H1 (cell line): Measurements from ENCODE around the gene CLDN16. TPM values are rescaled to one million over a fixed set of nuclear protein-coding genes. Genes with fewer than 3 reads are reported as not detected.
A peak's percentile ranks its signal among the peaks of the same experiment; 100 is the strongest.

Experiments used
- CTCF ChIA-PET: fragments of 300-600 bp; sonication (Branson Sonifier 250); formaldehyde crosslinking; loops from one replicate; lab custom pipeline; 2021; ENCODE audit not compliant: partially characterized antibody; lab: Charles Lee
- POLR2A ChIA-PET: fragments of 300-600 bp; sonication (Branson Sonifier 250); formaldehyde crosslinking; loops from one replicate; lab custom pipeline; 2021; ENCODE audit warnings: inconsistent platforms; ENCODE audit not compliant: partially characterized antibody; lab: Charles Lee
- DNase-seq, 2 experiments: peaks; one replicate each; pipeline versions ENCODE4 v3.0.0 to v3.0.0-alpha.2; 2010 to 2022; ENCODE audit warnings: low spot score in 2 of 2, low read depth in 1 of 2, mixed read lengths in 1 of 2
- FAIRE-seq: peaks from 2 replicates; lab custom pipeline; 2011; peaks lifted over from hg19 to GRCh38; lab: Jason Lieb, UNC
- H2AFZ ChIP-seq: 2 replicates; pipeline ENCODE4 v1.8.1; 2012; ENCODE audit warnings: low read length, inconsistent platforms
- H2AK5ac ChIP-seq: 2 replicates; pipeline ENCODE4 v1.6.1; 2013; ENCODE audit warnings: low read depth, low read length
- H2BK120ac ChIP-seq: replicated peaks from 2 replicates; pipeline ENCODE3; 2013; ENCODE audit warnings: low read depth, low read length, inconsistent platforms
- H2BK12ac ChIP-seq: 2 replicates; pipeline ENCODE4 v1.6.1; 2013; ENCODE audit warnings: low read depth, low read length
- H2BK15ac ChIP-seq: 2 replicates; pipeline ENCODE4 v1.6.1; 2013; ENCODE audit warnings: low read length
- H2BK20ac ChIP-seq: 2 replicates; pipeline ENCODE4 v1.6.1; 2013; ENCODE audit warnings: low read length
- H2BK5ac ChIP-seq: 2 replicates; pipeline ENCODE4 v1.6.1; 2013; ENCODE audit warnings: low read depth, low read length
- H3K14ac ChIP-seq: 2 replicates; pipeline ENCODE4 v1.6.1; 2013; ENCODE audit warnings: inconsistent platforms; ENCODE audit not compliant: insufficient read length
- H3K18ac ChIP-seq: 2 replicates; pipeline ENCODE4 v1.6.1; 2013; ENCODE audit warnings: low read length; ENCODE audit errors: extremely low read depth
- H3K23ac ChIP-seq: 2 replicates; pipeline ENCODE4 v1.6.1; 2013; ENCODE audit warnings: inconsistent platforms; ENCODE audit not compliant: insufficient read length
- H3K23me2 ChIP-seq: 2 replicates; pipeline ENCODE4 v1.6.1; 2013; ENCODE audit warnings: low read depth, low read length
- H3K27ac ChIP-seq: 2 replicates; pipeline ENCODE4 v1.6.1; 2011; ENCODE audit warnings: low read depth, low read length, inconsistent platforms
- H3K27me3 ChIP-seq, 4 experiments: replicated peaks in 1 of 4; 1 replicate in 1 of 4; 2 replicates in 3 of 4; pipeline versions ENCODE4 v1.6.1 to v1.8.1; 2011 to 2013; ENCODE audit warnings: low read length in 3 of 4, mild to moderate bottlenecking in 3 of 4, inconsistent platforms in 2 of 4, mixed read lengths in 2 of 4, moderate library complexity in 1 of 4; ENCODE audit not compliant: control insufficient read depth in 3 of 4, insufficient read depth in 3 of 4; ENCODE audit errors: extremely low read depth in 1 of 4
- H3K36me3 ChIP-seq, 4 experiments: 2 replicates each; pipeline versions ENCODE4 v1.6.1 to v1.8.1; 2011 to 2013; ENCODE audit warnings: mild to moderate bottlenecking in 4 of 4, low read length in 3 of 4, moderate library complexity in 2 of 4, control low read depth in 1 of 4, inconsistent platforms in 1 of 4; ENCODE audit not compliant: insufficient read depth in 4 of 4, control insufficient read depth in 2 of 4
- H3K4ac ChIP-seq: replicated peaks from 2 replicates; pipeline ENCODE3; 2013; ENCODE audit warnings: low read length, low read depth, mixed read lengths, inconsistent platforms; ENCODE audit not compliant: insufficient read length
- H3K4me1 ChIP-seq, 4 experiments: replicated peaks in 1 of 4; 1 replicate in 1 of 4; 2 replicates in 3 of 4; pipeline versions ENCODE4 v1.6.1 to v1.8.1; 2011 to 2013; ENCODE audit warnings: low read length in 3 of 4, inconsistent platforms in 2 of 4, mixed read lengths in 1 of 4; ENCODE audit not compliant: insufficient read depth in 4 of 4, control insufficient read depth in 3 of 4
- H3K4me2 ChIP-seq, 2 experiments: 2 replicates each; pipeline versions ENCODE4 v1.6.1 to v1.8.1; 2011 to 2013; ENCODE audit warnings: low read depth in 2 of 2, low read length in 2 of 2, control low read depth in 1 of 2, inconsistent platforms in 1 of 2, mild to moderate bottlenecking in 1 of 2; ENCODE audit not compliant: insufficient read depth in 1 of 2
- H3K4me3 ChIP-seq, 4 experiments: fragments of 200-600, 300-600 bp in 1 of 4; sonication (generic), shearing (Covaris generic), sonication (Bioruptor Twin) in 1 of 4; 2 replicates each; pipeline versions ENCODE4 v1.5.1 to v1.8.1; 2011 to 2016; ENCODE audit warnings: low read length in 4 of 4, low read depth in 3 of 4, control low read depth in 2 of 4, inconsistent platforms in 2 of 4, mild to moderate bottlenecking in 2 of 4, mixed read lengths in 1 of 4, moderate library complexity in 1 of 4; ENCODE audit not compliant: insufficient read depth in 2 of 4; ENCODE audit errors: extremely low read depth in 1 of 4
- H3K56ac ChIP-seq: replicated peaks from 2 replicates; pipeline ENCODE3; 2013; ENCODE audit warnings: low read depth, mild to moderate bottlenecking, mixed read lengths, low read length, inconsistent platforms; ENCODE audit not compliant: insufficient read length
- H3K79me1 ChIP-seq: 2 replicates; pipeline ENCODE4 v1.6.1; 2013; ENCODE audit warnings: low read depth, low read length, control low read depth
- H3K79me2 ChIP-seq, 2 experiments: 2 replicates each; pipeline versions ENCODE4 v1.6.1 to v1.8.1; 2012 to 2013; ENCODE audit warnings: low read length in 2 of 2, mild to moderate bottlenecking in 2 of 2, inconsistent platforms in 1 of 2; ENCODE audit not compliant: insufficient read depth in 2 of 2, control insufficient read depth in 1 of 2
- H3K9ac ChIP-seq, 4 experiments: replicated peaks in 1 of 4; 1 replicate in 1 of 4; 2 replicates in 3 of 4; pipeline versions ENCODE4 v1.6.1 to v1.8.1; 2011 to 2013; ENCODE audit warnings: low read depth in 3 of 4, low read length in 3 of 4, control low read depth in 2 of 4, mild to moderate bottlenecking in 2 of 4, moderate library complexity in 2 of 4, inconsistent platforms in 1 of 4; ENCODE audit errors: extremely low read depth in 1 of 4
- H3K9me3 ChIP-seq, 2 experiments: 2 replicates each; pipeline versions ENCODE4 v1.6.1 to v1.8.1; 2012 to 2013; ENCODE audit warnings: mild to moderate bottlenecking in 2 of 2, moderate library complexity in 2 of 2, control low read depth in 1 of 2, inconsistent platforms in 1 of 2, low read depth in 1 of 2, low read length in 1 of 2, mixed read lengths in 1 of 2; ENCODE audit not compliant: insufficient read depth in 2 of 2
- H4K20me1 ChIP-seq, 2 experiments: replicated peaks in 1 of 2; 2 replicates each; pipeline versions ENCODE3 to v1.8.1; 2011 to 2013; ENCODE audit warnings: inconsistent platforms in 2 of 2, low read length in 2 of 2, mild to moderate bottlenecking in 1 of 2; ENCODE audit not compliant: insufficient read depth in 2 of 2, control insufficient read depth in 1 of 2
- H4K5ac ChIP-seq: 2 replicates; pipeline ENCODE4 v1.6.1; 2013; ENCODE audit warnings: low read length, low read depth, mixed read lengths, inconsistent platforms; ENCODE audit not compliant: insufficient read length
- H4K8ac ChIP-seq: 2 replicates; pipeline ENCODE4 v1.8.0; 2013; ENCODE audit warnings: mild to moderate bottlenecking, moderate library complexity, low read length, inconsistent platforms; ENCODE audit not compliant: insufficient read depth; ENCODE audit errors: extremely low read depth
- H4K91ac ChIP-seq: replicated peaks from 2 replicates; pipeline ENCODE3; 2013; ENCODE audit warnings: low read length, mixed read lengths, inconsistent platforms; ENCODE audit not compliant: insufficient read length
- CHD1 ChIP-seq: IDR thresholded peaks from 2 replicates; pipeline ENCODE4 v1.6.1; 2012; ENCODE audit warnings: low read depth, low read length, improper control_type of control experiment
- GABPA ChIP-seq: IDR thresholded peaks from 2 replicates; pipeline ENCODE4 v1.6.1; 2011; ENCODE audit warnings: mild to moderate bottlenecking, low read length, moderate library complexity, borderline replicate concordance; ENCODE audit not compliant: insufficient read depth
- HDAC2 ChIP-seq, 2 experiments: fragments of 300-600 bp in 1 of 2; sonication (generic) in 1 of 2; IDR thresholded peaks; 2 replicates each; pipeline ENCODE4 v1.6.1; 2011 to 2012; ENCODE audit warnings: low read depth in 2 of 2, low read length in 2 of 2, mild to moderate bottlenecking in 2 of 2, moderate library complexity in 2 of 2, borderline replicate concordance in 1 of 2, inconsistent platforms in 1 of 2
- JUN ChIP-seq: IDR thresholded peaks from 2 replicates; pipeline ENCODE4 v1.6.1; 2011; ENCODE audit warnings: low read depth, mild to moderate bottlenecking, improper control_type of control experiment, low read length
- RAD21 ChIP-seq, 2 experiments: IDR thresholded peaks in 1 of 2; conservative IDR thresholded peaks in 1 of 2; 2 replicates each; pipeline ENCODE4 v1.6.1; 2011; ENCODE audit warnings: low read depth in 2 of 2, low read length in 2 of 2, improper control_type of control experiment in 1 of 2, inconsistent platforms in 1 of 2, mild to moderate bottlenecking in 1 of 2, moderate library complexity in 1 of 2
- RNF2 ChIP-seq: fragments of 200-900, 300-1000 bp; sonication (generic); IDR thresholded peaks from 2 replicates; pipeline ENCODE4 v1.7.1; 2016; ENCODE audit warnings: borderline replicate concordance, low read depth, mild to moderate bottlenecking, antibody characterized with exemption, low read length; ENCODE audit not compliant: poor library complexity, severe bottlenecking; ENCODE audit errors: missing control alignments
- TCF12 ChIP-seq: IDR thresholded peaks from 2 replicates; pipeline ENCODE4 v1.6.1; 2011; ENCODE audit warnings: low read depth, mild to moderate bottlenecking, low read length
- WGBS, 2 experiments: shearing (Covaris generic) in 1 of 2; methylation state at CpG; one replicate each; pipeline versions ENCODE4 v1.1.6 to v1.1.7; 2013 to 2015; ENCODE audit warnings: low lambda C conversion rate in 2 of 2, mixed read lengths in 2 of 2, inconsistent platforms in 1 of 2, low coverage in 1 of 2, missing lambda C conversion rate in 1 of 2; ENCODE audit not compliant: insufficient replicate concordance in 2 of 2, insufficient coverage in 1 of 2, insufficient read length in 1 of 2; ENCODE audit errors: extremely low coverage in 1 of 2, missing lambda C conversion rate in 1 of 2; 5-methylcytosine and 5-hydroxymethylcytosine counted together
- polyA plus RNA-seq, 7 experiments: library from polyadenylated mRNA; depleted of rRNA in 3 of 7; stranded (reverse) in 5 of 7; unstranded in 2 of 7; fragments of >200 nt in 5 of 7; fragments of 200-250 nt in 2 of 7; gene quantifications; 1 replicate in 5 of 7; 2 replicates in 1 of 7; 4 replicates in 1 of 7; pipeline versions ENCODE4 v1.2.1 to v1.2.3, GENCODE V29; 2011 to 2013; ENCODE audit warnings: missing spikeins in 2 of 7, mixed read lengths in 2 of 7
- total RNA-seq: library from RNA; stranded (reverse); fragmentation: NEBNext Ultra II Directional; extraction: Animal tissue kit (Norgen Biotek cat#: 25700); gene quantifications from 2 replicates; pipeline ENCODE4 v1.2.1, GENCODE V29; 2021
- TF ChIP-seq, protein P1 (sequence below): IDR thresholded peaks from 2 replicates; pipeline ENCODE4 v1.6.1; 2011; ENCODE audit warnings: low read length, improper control_type of control experiment
- TF ChIP-seq, protein P2 (sequence below): IDR thresholded peaks from 2 replicates; pipeline ENCODE4 v1.6.1; 2012; ENCODE audit warnings: low read length, inconsistent platforms

CLDN16 gene
- total and polyA plus RNA-seq, 2 of the 8 experiments (the other 6 are each of a cell fraction or from before 2014, with no cell fraction given), result not detected

DNA sequence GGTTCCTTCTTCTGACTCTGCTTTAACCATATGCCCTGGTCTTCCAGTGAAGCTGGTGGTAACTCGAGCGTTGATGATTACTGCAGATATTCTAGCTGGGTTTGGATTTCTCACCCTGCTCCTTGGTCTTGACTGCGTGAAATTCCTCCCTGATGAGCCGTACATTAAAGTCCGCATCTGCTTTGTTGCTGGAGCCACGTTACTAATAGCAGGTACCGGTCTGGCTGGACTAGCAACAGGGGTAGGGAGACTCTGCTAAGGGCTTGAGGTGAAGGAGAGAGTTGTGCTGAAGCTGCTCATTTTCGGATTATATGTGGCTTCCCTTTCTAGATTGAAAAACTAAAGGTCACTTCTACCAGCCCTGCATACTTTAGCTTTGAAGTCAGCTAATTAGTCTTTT is 16.8 kb downstream of the CLDN16 start:
- Histone ChIP-seq H2BK20ac (no peak overlapping the region), H2BK5ac (no peak overlapping the region), H3K9ac (no peak overlapping the region), H3K36me3 (no peaks in the 10 kb centered on the region), H3K4me2 (no peak overlapping the region), H4K91ac (no peak overlapping the region), H3K4me1 (no peaks in the 10 kb centered on the region), H2AK5ac (no peak overlapping the region), H3K4ac (no peak overlapping the region), H3K18ac (no peak overlapping the region), H3K79me2 (no peaks in the 10 kb centered on the region), H3K23ac (no peak overlapping the region), H2BK12ac (no peak overlapping the region), H3K14ac (no peak overlapping the region), H3K56ac (no peak overlapping the region), H4K5ac (no peak overlapping the region), H3K79me1 (no peaks in the 10 kb centered on the region), H4K20me1 (no peaks in the 10 kb centered on the region), H4K8ac (no peak overlapping the region), H2AFZ (0 out of 2 replicates have a peak overlapping the region, but pooled peaks have one; percentile 1), H3K27me3 (no peaks in the 10 kb centered on the region), H2BK15ac (no peak overlapping the region), H3K9me3 (no peaks in the 10 kb centered on the region), H2BK120ac (no peak overlapping the region), H3K4me3 (no peak overlapping the region), H3K23me2 (no peaks in the 10 kb centered on the region), H3K27ac (no peak overlapping the region)
- WGBS, 2 experiments, result 84% methylated on average over 8 of the region's 8 CpGs; no CpG with 5 or more reads in 1 of the 2 experiments
- no peak for FAIRE-seq
- POLR2A ChIA-PET, result interaction anchor here (0.5 kb wide), 1 partner anchor 124 kb away, joined by 3 read pairs; no protein-coding TSS in a partner anchor
- CTCF ChIA-PET, result interaction anchor here (0.8 to 1.5 kb wide), 3 partner anchors 8 to 38 kb away, joined by 3 to 4 read pairs (median 3); no protein-coding TSS in a partner anchor
- DNase-seq, result no peak
- no peak for TF ChIP-seq HDAC2 (IDR thresholded peaks at IDR 0.05; ENCODE audit: borderline replicate concordance in 1 of 2, low read depth in 2 of 2, low read length in 2 of 2)
- TF ChIP-seq RNF2, result no peak
- TF ChIP-seq RAD21 (IDR thresholded peaks at IDR 0.05 in 1 of 2, conservative IDR thresholded peaks at IDR 0.05 in 1 of 2; ENCODE audit: low read depth in 2 of 2, low read length in 2 of 2), result no peak
- no peak for TF ChIP-seq JUN
- TF ChIP-seq TCF12, result no peak
- TF ChIP-seq, protein P1, sequence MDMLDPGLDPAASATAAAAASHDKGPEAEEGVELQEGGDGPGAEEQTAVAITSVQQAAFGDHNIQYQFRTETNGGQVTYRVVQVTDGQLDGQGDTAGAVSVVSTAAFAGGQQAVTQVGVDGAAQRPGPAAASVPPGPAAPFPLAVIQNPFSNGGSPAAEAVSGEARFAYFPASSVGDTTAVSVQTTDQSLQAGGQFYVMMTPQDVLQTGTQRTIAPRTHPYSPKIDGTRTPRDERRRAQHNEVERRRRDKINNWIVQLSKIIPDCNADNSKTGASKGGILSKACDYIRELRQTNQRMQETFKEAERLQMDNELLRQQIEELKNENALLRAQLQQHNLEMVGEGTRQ, result no peak
- TF ChIP-seq, protein P2, sequence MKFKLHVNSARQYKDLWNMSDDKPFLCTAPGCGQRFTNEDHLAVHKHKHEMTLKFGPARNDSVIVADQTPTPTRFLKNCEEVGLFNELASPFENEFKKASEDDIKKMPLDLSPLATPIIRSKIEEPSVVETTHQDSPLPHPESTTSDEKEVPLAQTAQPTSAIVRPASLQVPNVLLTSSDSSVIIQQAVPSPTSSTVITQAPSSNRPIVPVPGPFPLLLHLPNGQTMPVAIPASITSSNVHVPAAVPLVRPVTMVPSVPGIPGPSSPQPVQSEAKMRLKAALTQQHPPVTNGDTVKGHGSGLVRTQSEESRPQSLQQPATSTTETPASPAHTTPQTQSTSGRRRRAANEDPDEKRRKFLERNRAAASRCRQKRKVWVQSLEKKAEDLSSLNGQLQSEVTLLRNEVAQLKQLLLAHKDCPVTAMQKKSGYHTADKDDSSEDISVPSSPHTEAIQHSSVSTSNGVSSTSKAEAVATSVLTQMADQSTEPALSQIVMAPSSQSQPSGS, result no peak
- no peak for TF ChIP-seq GABPA
- TF ChIP-seq CHD1, result no peak
